CD4-positive, alpha-beta T cell (primary cell): ENCODE results near the gene MIS18A. TPM values are rescaled to one million over a fixed set of nuclear protein-coding genes. Genes with fewer than 3 reads are reported as not detected.
"Not testable (repeated sequence)": the region's sequence is repeated elsewhere in the genome, so short reads cannot be mapped to it uniquely, and the experiment has no call there.

Source experiments
- ATAC-seq: fragments of 200-7000 bp; cut with Tn5 transposase; one replicate; pipeline ENCODE4 v1.10.0; 2022; ENCODE audit warnings: mild to moderate bottlenecking; ENCODE audit not compliant: poor library complexity
- CTCF ChIA-PET: fragments of 350-600 bp; sonication (Branson Sonifier 250); formaldehyde crosslinking; loops from one replicate; lab custom pipeline; 2021; ENCODE audit warnings: antibody characterized with exemption, inconsistent platforms; lab: Charles Lee
- POLR2A ChIA-PET: fragments of 350-600 bp; sonication (Branson Sonifier 250); formaldehyde crosslinking; loops from one replicate; lab custom pipeline; 2021; ENCODE audit warnings: antibody characterized with exemption, inconsistent platforms; lab: Charles Lee
- DNase-seq, 14 experiments: peaks; one replicate each; pipeline ENCODE4 v3.0.0-alpha.2; 2013 to 2020; ENCODE audit warnings: mixed read lengths in 2 of 14
- H3K27ac ChIP-seq, 2 donors: one replicate each; pipeline versions ENCODE4 v1.5.1 to v1.7.0; 2013; ENCODE audit warnings: low read length in 2 of 2, low read depth in 1 of 2, mild to moderate bottlenecking in 1 of 2
- H3K27me3 ChIP-seq, 2 experiments: 1 replicate in 1 of 2; 2 replicates in 1 of 2; pipeline versions ENCODE4 v1.6.1 to v1.7.0; 2013; ENCODE audit warnings: low read length in 2 of 2, control low read depth in 1 of 2, mild to moderate bottlenecking in 1 of 2, moderate library complexity in 1 of 2; ENCODE audit not compliant: insufficient read depth in 2 of 2, control insufficient read depth in 1 of 2
- H3K36me3 ChIP-seq: one replicate; pipeline ENCODE4 v1.6.1; 2013; ENCODE audit warnings: low read length, control low read depth; ENCODE audit not compliant: insufficient read depth
- H3K4me1 ChIP-seq: one replicate; pipeline ENCODE4 v1.6.1; 2013; ENCODE audit warnings: low read length, control low read depth; ENCODE audit not compliant: insufficient read depth
- H3K4me3 ChIP-seq: one replicate; pipeline ENCODE4 v1.5.1; 2013; ENCODE audit warnings: mild to moderate bottlenecking, low read length, moderate library complexity
- H3K9me3 ChIP-seq, 2 experiments: 1 replicate in 1 of 2; 2 replicates in 1 of 2; pipeline versions ENCODE4 v1.6.1 to v1.7.0; 2013; ENCODE audit warnings: low read length in 2 of 2, mild to moderate bottlenecking in 2 of 2, control low read depth in 1 of 2, moderate library complexity in 1 of 2; ENCODE audit not compliant: control insufficient read depth in 1 of 2, insufficient read depth in 1 of 2
- H3K27ac Mint-ChIP-seq: one replicate; pipeline ENCODE4 v1.8.0; 2020; ENCODE audit warnings: mixed read lengths
- H3K27me3 Mint-ChIP-seq: one replicate; pipeline ENCODE4 v1.8.0; 2021; ENCODE audit warnings: mixed read lengths
- H3K36me3 Mint-ChIP-seq: one replicate; pipeline ENCODE4 v1.8.0; 2021; ENCODE audit warnings: low read depth, mixed read lengths
- H3K4me1 Mint-ChIP-seq: one replicate; pipeline ENCODE4 v1.8.0; 2021; ENCODE audit warnings: low read depth, mixed read lengths
- H3K4me3 Mint-ChIP-seq: one replicate; pipeline ENCODE4 v1.8.0; 2020; ENCODE audit warnings: mild to moderate bottlenecking, mixed read lengths
- H3K9me3 Mint-ChIP-seq: one replicate; pipeline ENCODE4 v1.8.0; 2020; ENCODE audit warnings: mixed read lengths
- intact Hi-C, 2 experiments: fragments of 100-400 bp; cut with DNase I in 1 of 2; cut with micrococcal nuclease in 1 of 2; formaldehyde crosslinking; loops; one replicate each; pipeline versions ENCODE4 v1.15.1 to v1.9.0; 2023 to 2025; cut with DNase I, micrococcal nuclease
- total RNA-seq, 174 experiments: library from RNA in 2 of 174; stranded (reverse) in 2 of 174; gene quantifications; one replicate each; pipeline ENCODE4 v1.2.3 and lab custom pipeline; 2021 to 2026
- TF ChIP-seq, protein P1 (sequence below): fragments of 200-600 bp; IDR thresholded peaks from one replicate; pipeline ENCODE4 v1.8.0; 2022; ENCODE audit warnings: antibody characterized with exemption, mild to moderate bottlenecking

MIS18A gene
- total RNA-seq, 2 experiments from 2014 or later, result 2.7 to 3.0 TPM

DNA sequence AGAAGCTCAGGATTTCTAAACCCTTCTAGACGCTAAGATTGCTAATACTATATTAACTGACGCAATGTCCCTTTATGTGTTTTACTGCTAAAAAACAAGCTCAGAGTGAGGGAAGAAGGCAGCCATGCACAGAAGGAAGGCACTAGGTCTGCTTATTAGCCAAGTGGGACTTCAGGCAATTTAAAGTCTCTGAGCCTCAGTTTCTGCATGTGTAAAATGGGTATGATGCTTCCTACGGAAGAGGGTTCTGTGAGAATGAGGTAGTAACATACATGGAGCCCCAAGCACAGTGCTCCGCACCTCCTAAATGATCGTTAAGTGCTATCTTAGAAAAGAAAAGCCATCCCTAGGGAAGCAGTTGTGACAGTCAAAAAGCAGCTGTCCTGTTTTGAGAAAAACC, 16.9 kb downstream of the MIS18A start:
- no peak overlapping the region for H3K27ac Mint-ChIP-seq
- Histone ChIP-seq H3K36me3 (peaks cover 2% of the 10 kb centered on the region), H3K27ac (no peak overlapping the region), H3K4me3 (no peak overlapping the region), H3K4me1 (no peaks in the 10 kb centered on the region), H3K27me3 (no peaks in the 10 kb centered on the region), H3K9me3 (no peaks in the 10 kb centered on the region)
- TF ChIP-seq, protein P1, sequence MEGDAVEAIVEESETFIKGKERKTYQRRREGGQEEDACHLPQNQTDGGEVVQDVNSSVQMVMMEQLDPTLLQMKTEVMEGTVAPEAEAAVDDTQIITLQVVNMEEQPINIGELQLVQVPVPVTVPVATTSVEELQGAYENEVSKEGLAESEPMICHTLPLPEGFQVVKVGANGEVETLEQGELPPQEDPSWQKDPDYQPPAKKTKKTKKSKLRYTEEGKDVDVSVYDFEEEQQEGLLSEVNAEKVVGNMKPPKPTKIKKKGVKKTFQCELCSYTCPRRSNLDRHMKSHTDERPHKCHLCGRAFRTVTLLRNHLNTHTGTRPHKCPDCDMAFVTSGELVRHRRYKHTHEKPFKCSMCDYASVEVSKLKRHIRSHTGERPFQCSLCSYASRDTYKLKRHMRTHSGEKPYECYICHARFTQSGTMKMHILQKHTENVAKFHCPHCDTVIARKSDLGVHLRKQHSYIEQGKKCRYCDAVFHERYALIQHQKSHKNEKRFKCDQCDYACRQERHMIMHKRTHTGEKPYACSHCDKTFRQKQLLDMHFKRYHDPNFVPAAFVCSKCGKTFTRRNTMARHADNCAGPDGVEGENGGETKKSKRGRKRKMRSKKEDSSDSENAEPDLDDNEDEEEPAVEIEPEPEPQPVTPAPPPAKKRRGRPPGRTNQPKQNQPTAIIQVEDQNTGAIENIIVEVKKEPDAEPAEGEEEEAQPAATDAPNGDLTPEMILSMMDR, result no peak
- H3K36me3 Mint-ChIP-seq, result peaks cover 6% of the 10 kb centered on the region
- peaks cover under 1% of the 10 kb centered on the region for H3K27me3 Mint-ChIP-seq
- DNase-seq, result no peak
- no peak for ATAC-seq
- H3K4me1 Mint-ChIP-seq, result no peaks in the 10 kb centered on the region
- H3K4me3 Mint-ChIP-seq, result no peak overlapping the region
- intact Hi-C loops, result no loop called here
- no peaks in the 10 kb centered on the region for H3K9me3 Mint-ChIP-seq
- POLR2A ChIA-PET, result interaction anchor here (0.5 kb wide), 1 partner anchor 1385 kb away, joined by 4 read pairs; no protein-coding TSS in a partner anchor
- CTCF ChIA-PET, result interaction anchor here (0.9 kb wide), 1 partner anchor 10 kb away, joined by 3 read pairs; no protein-coding TSS in a partner anchor

DNA sequence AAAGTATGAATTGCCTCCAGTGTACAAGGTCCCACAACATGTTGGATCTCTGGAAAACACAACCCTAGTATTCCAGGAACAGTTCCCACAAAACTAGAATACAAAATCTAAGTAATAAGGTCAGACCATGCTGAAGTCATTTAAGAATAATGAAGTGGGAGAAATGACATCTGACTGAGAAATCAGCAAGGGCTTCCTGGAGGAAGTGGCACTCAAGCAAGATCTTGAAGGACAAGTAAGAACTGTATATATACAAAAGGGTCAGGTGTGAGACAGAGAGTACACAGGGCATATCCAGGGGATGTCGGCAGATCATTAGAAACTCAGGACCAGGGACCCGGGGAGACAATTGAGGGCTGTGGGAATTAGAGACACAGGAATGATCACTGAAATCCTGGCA, 18.7 kb downstream of the MIS18A start:
- Mint-ChIP-seq H3K36me3 (no peaks in the 10 kb centered on the region), H3K9me3 (no peaks in the 10 kb centered on the region), H3K27me3 (peaks cover 14% of the 10 kb centered on the region), H3K4me1 (no peaks in the 10 kb centered on the region), H3K4me3 (no peak overlapping the region), H3K27ac (no peak overlapping the region)
- POLR2A ChIA-PET, result no interaction called here
- Histone ChIP-seq H3K9me3 (no peaks in the 10 kb centered on the region), H3K27ac (no peak overlapping the region), H3K27me3 (no peaks in the 10 kb centered on the region), H3K36me3 (no peaks in the 10 kb centered on the region), H3K4me1 (no peaks in the 10 kb centered on the region), H3K4me3 (no peak overlapping the region)
- DNase-seq (no peak), ATAC-seq (no peak)
- intact Hi-C loops, result no loop called here
- TF ChIP-seq, protein P1, result no peak
- CTCF ChIA-PET, result no interaction called here

DNA sequence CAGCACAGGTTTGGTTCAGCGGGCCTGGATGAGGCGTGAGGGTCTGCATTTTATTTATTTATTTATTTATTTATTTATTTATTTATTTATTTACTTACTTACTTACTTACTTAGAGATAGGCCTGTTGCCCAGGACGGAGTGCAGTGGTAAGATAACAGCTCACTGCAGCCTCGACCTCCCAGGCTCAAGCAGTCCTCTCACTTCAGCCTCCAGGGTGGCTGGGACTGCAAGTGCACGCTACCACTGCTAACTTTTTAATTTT, 20.1 kb downstream of the MIS18A start:
- ATAC-seq, H3K9me3 ChIP-seq, H3K27me3 ChIP-seq, H3K4me1 Mint-ChIP-seq, H3K27ac ChIP-seq, H3K36me3 Mint-ChIP-seq, H3K4me1 ChIP-seq, CTCF ChIA-PET, POLR2A ChIA-PET, H3K4me3 ChIP-seq, H3K36me3 ChIP-seq, H3K9me3 Mint-ChIP-seq, H3K27ac Mint-ChIP-seq, H3K4me3 Mint-ChIP-seq, DNase-seq: not testable (repeated sequence)
- H3K27me3 Mint-ChIP-seq, result peaks cover 14% of the 10 kb centered on the region
- intact Hi-C loops, result loop anchor here in 1 of 2 experiments (5.0 kb wide), 1 partner anchor 391 kb away; no protein-coding TSS in a partner anchor
